NB4 (cell line): Measurements from ENCODE around the gene SP2.

ENCODE experiments used
- DNase-seq: peaks from one replicate; pipeline ENCODE4 v3.0.0; 2010; ENCODE audit warnings: low read depth
- H3K4me3 ChIP-seq: one replicate; pipeline ENCODE4 v1.5.1; 2011; ENCODE audit warnings: mild to moderate bottlenecking, low read depth, low read length, moderate library complexity
- MYC ChIP-seq: IDR thresholded peaks from 2 replicates; pipeline ENCODE4 v1.6.1; 2011; ENCODE audit warnings: low read depth, low read length
- POLR2A ChIP-seq: IDR thresholded peaks from 2 replicates; pipeline ENCODE4 v1.6.1; 2011; ENCODE audit warnings: mild to moderate bottlenecking; ENCODE audit not compliant: insufficient read length; ENCODE audit errors: extremely low read depth
- TF ChIP-seq, protein P1 (sequence below): IDR thresholded peaks from one replicate; pipeline ENCODE4 v1.5.1; 2012; ENCODE audit warnings: low read depth, low read length
- TF ChIP-seq, protein P2 (sequence below): IDR thresholded peaks from 2 replicates; pipeline ENCODE4 v1.6.1; 2011; ENCODE audit warnings: low read depth, low read length

SP2 gene

DNA sequence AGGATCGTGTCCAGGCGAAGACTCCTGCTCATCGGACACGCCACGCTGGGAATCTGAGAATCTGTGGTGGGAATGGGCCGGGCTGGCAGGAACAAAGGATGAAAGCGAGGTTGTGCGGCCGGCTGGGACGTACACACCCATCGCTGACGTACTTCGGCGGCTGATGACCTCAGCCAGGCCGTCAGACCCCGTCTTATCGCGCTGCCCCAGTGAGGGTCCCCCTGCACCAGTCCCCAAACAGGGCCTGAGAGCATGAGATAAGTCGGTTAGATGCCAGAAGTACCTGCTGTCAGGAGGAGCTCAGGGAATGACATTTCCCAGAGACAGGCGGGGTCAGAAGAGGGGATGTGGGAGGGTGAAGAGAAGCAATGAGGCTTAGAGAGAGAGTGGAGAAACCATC lies 29.1 kb upstream of the SP2 start:
- no peak overlapping the region for H3K4me3 ChIP-seq
- DNase-seq, result no peak
- TF ChIP-seq MYC (no peak), POLR2A (no peak)
- TF ChIP-seq, protein P1, sequence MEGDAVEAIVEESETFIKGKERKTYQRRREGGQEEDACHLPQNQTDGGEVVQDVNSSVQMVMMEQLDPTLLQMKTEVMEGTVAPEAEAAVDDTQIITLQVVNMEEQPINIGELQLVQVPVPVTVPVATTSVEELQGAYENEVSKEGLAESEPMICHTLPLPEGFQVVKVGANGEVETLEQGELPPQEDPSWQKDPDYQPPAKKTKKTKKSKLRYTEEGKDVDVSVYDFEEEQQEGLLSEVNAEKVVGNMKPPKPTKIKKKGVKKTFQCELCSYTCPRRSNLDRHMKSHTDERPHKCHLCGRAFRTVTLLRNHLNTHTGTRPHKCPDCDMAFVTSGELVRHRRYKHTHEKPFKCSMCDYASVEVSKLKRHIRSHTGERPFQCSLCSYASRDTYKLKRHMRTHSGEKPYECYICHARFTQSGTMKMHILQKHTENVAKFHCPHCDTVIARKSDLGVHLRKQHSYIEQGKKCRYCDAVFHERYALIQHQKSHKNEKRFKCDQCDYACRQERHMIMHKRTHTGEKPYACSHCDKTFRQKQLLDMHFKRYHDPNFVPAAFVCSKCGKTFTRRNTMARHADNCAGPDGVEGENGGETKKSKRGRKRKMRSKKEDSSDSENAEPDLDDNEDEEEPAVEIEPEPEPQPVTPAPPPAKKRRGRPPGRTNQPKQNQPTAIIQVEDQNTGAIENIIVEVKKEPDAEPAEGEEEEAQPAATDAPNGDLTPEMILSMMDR, result no peak
- TF ChIP-seq, protein P2, sequence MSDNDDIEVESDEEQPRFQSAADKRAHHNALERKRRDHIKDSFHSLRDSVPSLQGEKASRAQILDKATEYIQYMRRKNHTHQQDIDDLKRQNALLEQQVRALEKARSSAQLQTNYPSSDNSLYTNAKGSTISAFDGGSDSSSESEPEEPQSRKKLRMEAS, result no peak

DNA sequence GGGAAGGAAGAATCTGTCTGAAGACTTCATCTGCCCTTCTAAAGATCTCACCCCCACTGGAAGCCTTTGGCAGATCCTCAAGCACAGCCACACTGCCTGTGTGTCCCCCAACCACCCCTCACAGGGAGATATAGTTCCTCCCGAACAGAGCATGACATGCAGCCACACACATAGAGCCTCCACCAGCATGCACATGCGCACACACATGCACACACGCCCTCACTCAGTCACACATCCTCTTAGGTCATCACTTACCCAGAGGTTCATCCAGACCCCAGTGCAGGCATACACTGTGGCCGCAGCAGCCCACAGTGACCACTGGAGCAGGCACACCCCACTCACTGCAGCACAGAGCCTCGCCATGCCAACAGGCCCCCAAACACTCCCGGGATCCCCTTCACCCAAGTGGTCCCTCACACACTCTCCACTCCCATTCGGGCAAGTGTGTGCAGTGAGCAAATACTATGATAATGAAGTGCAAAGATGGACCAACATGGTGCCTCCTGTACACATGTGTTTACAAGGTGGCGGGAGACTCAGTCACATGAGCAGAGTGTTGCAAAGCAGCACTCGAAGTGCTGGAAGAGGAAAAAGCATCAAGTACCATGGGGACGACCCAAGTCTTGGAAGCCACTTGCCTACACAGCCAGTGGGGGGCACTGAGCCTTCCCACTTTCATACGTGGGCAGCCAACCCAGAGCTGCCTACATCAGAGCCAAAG lies 28.1 kb upstream of the SP2 start:
- DNase-seq, result no peak
- no peak overlapping the region for H3K4me3 ChIP-seq
- TF ChIP-seq MYC (no peak), POLR2A (no peak)
- TF ChIP-seq, protein P1, result no peak
- TF ChIP-seq, protein P2, result no peak

DNA sequence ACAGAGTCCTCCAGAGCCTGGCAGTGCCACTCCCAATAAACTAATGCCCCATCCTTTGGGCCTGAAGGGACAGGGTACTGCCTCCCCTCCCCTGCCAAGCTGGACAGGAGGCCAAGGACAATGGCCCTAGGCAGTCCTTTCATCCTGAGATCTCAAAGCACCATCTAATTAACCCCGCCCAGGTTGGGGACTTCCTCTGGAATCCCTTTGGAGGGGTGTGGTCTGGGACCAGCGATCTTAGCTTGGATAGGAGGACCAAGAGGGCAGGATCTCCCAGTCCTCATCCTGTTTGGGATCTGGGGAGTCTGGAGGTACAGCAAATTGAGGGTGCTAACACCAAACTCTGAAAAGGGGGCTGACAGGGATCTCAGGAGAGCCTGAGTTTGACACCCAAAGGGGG lies 26.9 kb upstream of the SP2 start:
- no peak for DNase-seq
- no peak for TF ChIP-seq POLR2A
- TF ChIP-seq, protein P2, result no peak
- no peak for TF ChIP-seq MYC
- TF ChIP-seq, protein P1, result no peak
- no peak overlapping the region for H3K4me3 ChIP-seq

DNA sequence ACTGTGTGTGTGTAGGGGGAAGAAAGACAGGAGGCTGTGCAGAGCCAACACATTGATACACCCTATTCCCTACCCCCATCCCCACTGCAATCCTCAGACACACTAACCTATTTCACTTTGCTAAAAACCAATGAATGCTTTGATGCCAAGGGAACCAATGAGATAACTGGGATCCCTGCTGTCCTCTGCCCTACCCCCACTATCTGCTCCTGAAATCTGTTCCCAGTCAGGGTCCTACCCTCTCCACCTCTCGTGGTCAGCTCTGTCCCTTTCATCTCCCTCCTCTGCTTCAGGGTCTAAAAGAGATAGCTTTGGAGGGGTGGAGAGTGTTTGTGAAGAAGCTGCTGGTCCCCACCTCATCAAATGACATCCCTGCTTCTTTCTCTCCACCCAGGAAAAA lies 26.0 kb upstream of the SP2 start:
- DNase-seq, result no peak
- TF ChIP-seq, protein P1, result no peak
- TF ChIP-seq POLR2A, result no peak
- TF ChIP-seq, protein P2, result no peak
- TF ChIP-seq MYC, result no peak
- H3K4me3 ChIP-seq, result no peak overlapping the region

DNA sequence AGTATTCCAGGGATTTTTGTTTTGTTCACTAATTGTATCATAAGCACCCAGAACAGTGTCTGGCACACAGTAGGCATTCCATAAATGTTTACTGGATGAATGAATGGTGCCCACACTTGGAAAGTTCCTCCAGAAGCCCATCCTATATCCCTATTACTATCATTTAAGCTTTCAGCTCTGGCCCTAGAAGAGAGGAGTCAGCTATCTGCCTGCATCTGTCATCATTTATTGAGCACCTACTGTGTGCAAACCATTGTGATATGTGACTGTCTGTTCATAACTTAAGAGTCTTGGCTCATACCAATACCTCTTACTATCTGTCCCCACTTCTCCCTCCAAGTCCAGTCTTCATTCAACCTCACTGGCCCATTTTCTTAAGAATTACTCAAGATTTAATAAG lies 25.0 kb upstream of the SP2 start:
- no peak overlapping the region for H3K4me3 ChIP-seq
- TF ChIP-seq POLR2A, result no peak
- TF ChIP-seq, protein P1, result no peak
- TF ChIP-seq, protein P2, result no peak
- TF ChIP-seq MYC, result no peak
- DNase-seq, result no peak
